ENCODE measurements around the gene AIFM3.

Gene AIFM3

GRCh38 chr22:20951932-20952380 lies 15.1 kb upstream of the AIFM3 start:
- H2AFZ ChIP-seq (ENCODE audit: low read length): no peak overlapping the region
- H3K9me3 ChIP-seq (replicated peaks; ENCODE audit: insufficient read depth, low read length): no peaks in the 10 kb centered on the region
- H4K20me1 ChIP-seq (ENCODE audit: insufficient read depth, low read length): peaks cover 31% of the 10 kb centered on the region
- H3K79me2 ChIP-seq (ENCODE audit: low read length): peaks cover 66% of the 10 kb centered on the region
- no peaks in the 10 kb centered on the region for H3K4me1 ChIP-seq (ENCODE audit: low read length)
- H3K9ac ChIP-seq (ENCODE audit: low read length): no peak overlapping the region
- no peak overlapping the region for H3K4me3 ChIP-seq (ENCODE audit: low read length)
- H3K9me2 ChIP-seq (replicated peaks; ENCODE audit: insufficient read depth, low read length): no peaks in the 10 kb centered on the region
- H3F3A ChIP-seq (ENCODE audit: insufficient read depth, low read length): no peaks in the 10 kb centered on the region; the same call in 1 of the 2 replicates
- no peak overlapping the region for H3K27ac ChIP-seq (ENCODE audit: low read length)
- no peaks in the 10 kb centered on the region for H3K27me3 ChIP-seq (replicated peaks; ENCODE audit: insufficient read depth, low read length)
- no peak overlapping the region for H3K4me2 ChIP-seq (ENCODE audit: low read depth, low read length)
- no peak for TF ChIP-seq CTCF (IDR thresholded peaks at IDR 0.05; ENCODE audit: low read length)
- TF ChIP-seq EZH2 (optimal IDR thresholded peaks at IDR 0.05; ENCODE audit: low read depth, low read length): no peak
- TF ChIP-seq EZH2phosphoT487 (IDR thresholded peaks at IDR 0.05; ENCODE audit: low read length): no peak
- DNase-seq: no peak
- peaks cover 9% of the 10 kb centered on the region for H3K36me3 ChIP-seq (replicated peaks; ENCODE audit: insufficient read depth, low read length)

- Histone ChIP-seq H3K9me3 (replicated peaks; ENCODE audit: insufficient read depth, low read length) (no peaks in the 10 kb centered on the region), H3K79me2 (ENCODE audit: low read length) (peaks cover 58% of the 10 kb centered on the region), H3K4me2 (ENCODE audit: low read depth, low read length) (no peak overlapping the region), H3K27me3 (replicated peaks; ENCODE audit: insufficient read depth, low read length) (no peaks in the 10 kb centered on the region), H3K27ac (ENCODE audit: low read length) (no peak overlapping the region), H3F3A (ENCODE audit: insufficient read depth, low read length) (no peaks in the 10 kb centered on the region; the same call in 1 of the 2 replicates), H4K20me1 (ENCODE audit: insufficient read depth, low read length) (peaks cover 27% of the 10 kb centered on the region), H3K9ac (ENCODE audit: low read length) (no peak overlapping the region), H3K4me1 (ENCODE audit: low read length) (no peaks in the 10 kb centered on the region), H3K36me3 (replicated peaks; ENCODE audit: insufficient read depth, low read length) (peaks cover 9% of the 10 kb centered on the region), H3K9me2 (replicated peaks; ENCODE audit: insufficient read depth, low read length) (no peaks in the 10 kb centered on the region), H2AFZ (ENCODE audit: low read length) (no peak overlapping the region), H3K4me3 (ENCODE audit: low read length) (no peak overlapping the region)
- DNase-seq: no peak
- no peak for TF ChIP-seq CTCF (IDR thresholded peaks at IDR 0.05; ENCODE audit: low read length)
Observed at GRCh38 chr22:20952544-20953341, 14.3 kb upstream of the AIFM3 start.

GRCh38 chr22:20953342-20953608 lies 13.8 kb upstream of the AIFM3 start:
- no peaks in the 10 kb centered on the region for H3K9me3 ChIP-seq (replicated peaks; ENCODE audit: insufficient read depth, low read length)
- no peaks in the 10 kb centered on the region for H3K4me1 ChIP-seq (ENCODE audit: low read length)
- no peak overlapping the region for H2AFZ ChIP-seq (ENCODE audit: low read length)
- no peak overlapping the region for H3K9ac ChIP-seq (ENCODE audit: low read length)
- no peak overlapping the region for H3K27ac ChIP-seq (ENCODE audit: low read length)
- TF ChIP-seq CTCF (IDR thresholded peaks at IDR 0.05; ENCODE audit: low read length) (no peak), EZH2 (optimal IDR thresholded peaks at IDR 0.05; ENCODE audit: low read depth, low read length) (no peak), EZH2phosphoT487 (IDR thresholded peaks at IDR 0.05; ENCODE audit: low read length) (no peak)
- H3K79me2 ChIP-seq (ENCODE audit: low read length): peaks cover 53% of the 10 kb centered on the region
- H3K4me2 ChIP-seq (ENCODE audit: low read depth, low read length): no peak overlapping the region
- no peak for DNase-seq
- peaks cover 9% of the 10 kb centered on the region for H3K36me3 ChIP-seq (replicated peaks; ENCODE audit: insufficient read depth, low read length)
- no peak overlapping the region for H3K4me3 ChIP-seq (ENCODE audit: low read length)
- H3F3A ChIP-seq (ENCODE audit: insufficient read depth, low read length): no peaks in the 10 kb centered on the region; the same call in 1 of the 2 replicates
- no peaks in the 10 kb centered on the region for H3K27me3 ChIP-seq (replicated peaks; ENCODE audit: insufficient read depth, low read length)
- peaks cover 22% of the 10 kb centered on the region for H4K20me1 ChIP-seq (ENCODE audit: insufficient read depth, low read length)
- no peaks in the 10 kb centered on the region for H3K9me2 ChIP-seq (replicated peaks; ENCODE audit: insufficient read depth, low read length)

Data from MM.1S (cell line).